GM13976 (cell line): ENCODE data around the gene KIF9.
"Not testable (repeated sequence)": the region's sequence is repeated elsewhere in the genome, so short reads cannot be mapped to it uniquely, and the experiment has no call there.

Experiments
- DNase-seq: peaks from one replicate; pipeline ENCODE4 v3.0.0; 2012; ENCODE audit warnings: low spot score
- in situ Hi-C: fragments of 300-500 bp; cut with MboI; formaldehyde crosslinking; loops from one replicate; pipeline ENCODE4 v1.12.0; 2022; ENCODE audit warnings: low sequenced_read_pairs, mixed read lengths, inconsistent platforms; ENCODE audit not compliant: unreplicated experiment
- TF ChIP-seq, protein P1 (sequence below): IDR thresholded peaks from 2 replicates; pipeline ENCODE4 v1.5.1; 2012; ENCODE audit warnings: borderline replicate concordance, mild to moderate bottlenecking; ENCODE audit not compliant: insufficient read depth; ENCODE audit errors: extremely low read depth, missing control alignments, control extremely low read depth

Gene KIF9, protein sequence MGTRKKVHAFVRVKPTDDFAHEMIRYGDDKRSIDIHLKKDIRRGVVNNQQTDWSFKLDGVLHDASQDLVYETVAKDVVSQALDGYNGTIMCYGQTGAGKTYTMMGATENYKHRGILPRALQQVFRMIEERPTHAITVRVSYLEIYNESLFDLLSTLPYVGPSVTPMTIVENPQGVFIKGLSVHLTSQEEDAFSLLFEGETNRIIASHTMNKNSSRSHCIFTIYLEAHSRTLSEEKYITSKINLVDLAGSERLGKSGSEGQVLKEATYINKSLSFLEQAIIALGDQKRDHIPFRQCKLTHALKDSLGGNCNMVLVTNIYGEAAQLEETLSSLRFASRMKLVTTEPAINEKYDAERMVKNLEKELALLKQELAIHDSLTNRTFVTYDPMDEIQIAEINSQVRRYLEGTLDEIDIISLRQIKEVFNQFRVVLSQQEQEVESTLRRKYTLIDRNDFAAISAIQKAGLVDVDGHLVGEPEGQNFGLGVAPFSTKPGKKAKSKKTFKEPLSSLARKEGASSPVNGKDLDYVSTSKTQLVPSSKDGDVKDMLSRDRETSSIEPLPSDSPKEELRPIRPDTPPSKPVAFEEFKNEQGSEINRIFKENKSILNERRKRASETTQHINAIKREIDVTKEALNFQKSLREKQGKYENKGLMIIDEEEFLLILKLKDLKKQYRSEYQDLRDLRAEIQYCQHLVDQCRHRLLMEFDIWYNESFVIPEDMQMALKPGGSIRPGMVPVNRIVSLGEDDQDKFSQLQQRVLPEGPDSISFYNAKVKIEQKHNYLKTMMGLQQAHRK

DNA sequence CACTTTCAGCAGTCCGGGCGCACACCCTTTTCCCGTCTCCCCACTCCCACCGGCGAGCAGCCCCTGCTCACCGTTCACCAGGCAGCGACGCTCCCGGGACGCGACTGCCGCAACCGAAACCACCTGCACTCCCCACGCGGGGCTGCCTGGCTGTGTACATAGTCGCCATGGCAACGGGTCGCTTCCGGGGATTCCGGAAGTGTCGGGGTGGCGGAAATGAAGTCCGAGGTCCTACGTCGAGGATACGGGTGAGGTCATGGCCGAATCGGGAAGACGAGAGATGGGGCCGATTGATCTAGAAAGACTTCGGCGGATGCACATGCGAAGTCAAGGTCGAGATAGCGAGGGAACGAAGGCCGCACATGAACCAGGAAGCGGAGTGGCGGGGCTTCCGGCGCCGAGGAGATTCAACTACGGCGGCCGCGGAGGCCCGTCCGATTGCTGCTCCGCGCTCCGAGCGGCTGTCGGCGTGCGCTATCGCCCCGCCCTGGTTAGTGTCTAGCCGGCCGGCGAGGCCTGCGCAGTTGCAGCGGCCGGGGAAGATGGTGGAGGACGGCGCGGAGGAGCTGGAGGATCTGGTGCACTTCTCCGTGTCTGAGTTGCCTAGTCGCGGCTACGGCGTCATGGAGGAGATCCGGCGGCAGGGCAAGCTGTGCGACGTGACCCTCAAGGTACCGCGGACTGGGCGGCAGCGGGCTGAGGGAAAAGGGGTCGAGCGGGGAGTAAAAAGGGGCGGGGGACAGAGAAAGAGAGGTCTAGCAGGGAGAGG, at the start of gene KIF9, which contains the start of gene KLHL18:
KIF9 (minus strand) TSS at position 376 of the 769 bp plus-strand sequence. CDS start 5,425 bp downstream, outside the sequence.
KLHL18 (plus strand) TSS at position 521 of the 769 bp plus-strand sequence; CDS start at position 543, 22 bp downstream.
- in situ Hi-C loops: no loop called here
- DNase-seq: peak; percentile 97
- TF ChIP-seq, protein P1, sequence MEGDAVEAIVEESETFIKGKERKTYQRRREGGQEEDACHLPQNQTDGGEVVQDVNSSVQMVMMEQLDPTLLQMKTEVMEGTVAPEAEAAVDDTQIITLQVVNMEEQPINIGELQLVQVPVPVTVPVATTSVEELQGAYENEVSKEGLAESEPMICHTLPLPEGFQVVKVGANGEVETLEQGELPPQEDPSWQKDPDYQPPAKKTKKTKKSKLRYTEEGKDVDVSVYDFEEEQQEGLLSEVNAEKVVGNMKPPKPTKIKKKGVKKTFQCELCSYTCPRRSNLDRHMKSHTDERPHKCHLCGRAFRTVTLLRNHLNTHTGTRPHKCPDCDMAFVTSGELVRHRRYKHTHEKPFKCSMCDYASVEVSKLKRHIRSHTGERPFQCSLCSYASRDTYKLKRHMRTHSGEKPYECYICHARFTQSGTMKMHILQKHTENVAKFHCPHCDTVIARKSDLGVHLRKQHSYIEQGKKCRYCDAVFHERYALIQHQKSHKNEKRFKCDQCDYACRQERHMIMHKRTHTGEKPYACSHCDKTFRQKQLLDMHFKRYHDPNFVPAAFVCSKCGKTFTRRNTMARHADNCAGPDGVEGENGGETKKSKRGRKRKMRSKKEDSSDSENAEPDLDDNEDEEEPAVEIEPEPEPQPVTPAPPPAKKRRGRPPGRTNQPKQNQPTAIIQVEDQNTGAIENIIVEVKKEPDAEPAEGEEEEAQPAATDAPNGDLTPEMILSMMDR: peak; percentile 11

DNA sequence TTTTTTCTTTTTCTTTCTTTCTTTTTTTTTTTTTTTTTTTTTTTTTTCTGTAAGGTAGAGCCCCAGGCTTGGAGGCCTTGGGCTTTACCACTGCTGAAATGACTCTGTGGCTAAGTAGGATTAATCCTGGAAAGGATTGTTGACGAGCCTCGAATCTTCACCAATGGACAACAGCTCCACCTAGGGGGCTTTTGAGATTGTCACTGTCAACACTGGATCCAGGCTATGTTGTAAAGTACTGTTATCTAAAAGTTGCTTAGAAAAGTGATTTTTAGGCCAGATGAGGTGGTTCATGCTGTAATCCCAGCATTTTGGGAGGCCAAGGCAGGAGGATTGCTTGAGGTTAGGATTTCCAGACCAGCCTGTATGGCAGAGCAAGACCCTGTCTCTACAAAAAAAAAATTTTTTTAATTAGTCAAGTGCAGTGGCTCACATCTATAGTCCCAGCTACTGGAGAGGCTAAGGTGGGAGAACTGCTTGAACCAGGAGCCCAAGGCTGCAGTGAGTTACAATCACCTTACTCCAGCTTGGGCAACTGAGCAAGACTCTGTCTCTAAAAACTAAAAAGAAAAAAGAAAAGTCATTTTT, 41.8 kb upstream of the KIF9 start:
- TF ChIP-seq, protein P1: peak; percentile 57
- in situ Hi-C loops: no loop called here
- DNase-seq: peak; percentile 76

DNA sequence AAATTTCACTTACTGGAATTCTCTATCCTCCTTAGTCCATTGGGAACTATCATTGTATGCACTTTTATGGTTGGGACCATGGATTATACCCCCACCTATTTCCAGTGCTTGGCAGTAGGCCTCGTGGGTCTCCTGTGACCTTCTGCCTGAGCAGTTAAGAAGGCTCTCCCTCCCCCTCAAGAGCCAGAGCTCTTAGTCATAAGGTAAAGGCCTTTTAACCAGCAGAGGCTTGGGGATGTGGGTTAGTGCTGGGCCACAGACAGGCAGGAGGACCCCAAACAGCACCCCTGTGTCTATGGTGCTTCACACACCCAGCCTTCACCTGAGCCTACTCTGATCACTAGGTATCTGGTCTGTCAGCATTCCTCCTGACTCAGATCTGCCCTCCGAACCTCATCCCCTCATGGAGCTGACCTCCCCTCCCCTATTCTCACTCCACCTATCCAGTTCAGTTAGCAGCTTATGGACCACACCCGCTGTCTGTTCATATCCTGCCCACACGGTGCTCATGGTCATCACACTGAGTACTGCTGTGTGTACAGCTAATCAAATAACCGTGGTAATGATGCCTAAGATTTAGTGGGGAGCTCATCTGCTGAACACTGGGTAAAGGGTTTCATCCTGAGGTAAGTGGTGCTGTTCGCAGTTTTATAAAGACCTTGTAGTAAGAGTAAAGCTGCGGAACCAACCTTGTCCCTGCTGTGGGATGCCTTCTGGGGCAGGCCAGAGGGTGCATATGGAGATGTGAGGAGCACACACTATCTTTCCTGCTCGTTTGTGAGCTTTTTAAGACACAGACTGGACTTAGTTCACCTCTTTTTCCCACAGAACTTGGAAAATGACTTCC, 41.1 kb upstream of the KIF9 start:
- no peak for DNase-seq
- in situ Hi-C loops: no loop called here
- TF ChIP-seq, protein P1: no peak

DNA sequence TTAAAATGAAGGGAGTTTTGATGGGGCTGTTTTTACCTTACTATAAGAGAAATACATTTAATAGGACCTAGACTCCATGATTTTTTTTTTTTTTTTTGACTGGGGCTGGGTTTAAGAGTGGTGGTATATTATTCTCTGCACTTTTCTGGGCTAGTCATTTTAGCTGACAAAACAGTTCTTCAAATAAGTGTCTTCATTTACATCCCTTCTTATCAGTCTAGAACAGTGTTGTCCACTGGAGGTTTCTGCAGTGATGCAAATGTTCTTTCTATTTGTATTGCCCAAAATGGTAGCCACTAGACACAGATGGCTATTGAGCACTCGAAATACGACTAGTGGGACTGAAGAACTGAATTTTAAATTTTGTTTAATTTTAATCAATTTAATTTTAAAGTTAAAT, 37.4 kb upstream of the KIF9 start:
- TF ChIP-seq, protein P1: no peak
- DNase-seq: no peak
- in situ Hi-C loops: no loop called here

DNA sequence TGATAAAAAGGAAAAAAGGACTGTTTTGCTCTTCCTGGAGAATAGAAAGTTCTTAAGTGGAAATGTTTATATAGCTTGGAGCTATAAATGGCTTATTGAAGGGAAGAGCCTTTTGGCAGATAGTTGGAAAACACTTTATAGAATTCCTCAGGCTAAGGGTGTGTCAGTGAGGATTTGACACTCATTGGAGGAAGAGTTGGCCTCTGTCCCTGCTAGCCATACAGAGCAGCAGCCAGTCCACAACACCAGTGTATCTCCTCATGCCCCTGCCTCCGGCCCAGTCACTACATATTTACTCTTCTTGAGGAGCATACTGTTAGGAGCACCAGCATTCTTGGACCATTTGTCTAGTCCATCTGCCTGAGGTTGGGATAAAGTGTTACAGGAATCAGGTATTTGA, 36.3 kb upstream of the KIF9 start:
- DNase-seq: no peak
- in situ Hi-C loops: no loop called here
- TF ChIP-seq, protein P1: no peak

DNA sequence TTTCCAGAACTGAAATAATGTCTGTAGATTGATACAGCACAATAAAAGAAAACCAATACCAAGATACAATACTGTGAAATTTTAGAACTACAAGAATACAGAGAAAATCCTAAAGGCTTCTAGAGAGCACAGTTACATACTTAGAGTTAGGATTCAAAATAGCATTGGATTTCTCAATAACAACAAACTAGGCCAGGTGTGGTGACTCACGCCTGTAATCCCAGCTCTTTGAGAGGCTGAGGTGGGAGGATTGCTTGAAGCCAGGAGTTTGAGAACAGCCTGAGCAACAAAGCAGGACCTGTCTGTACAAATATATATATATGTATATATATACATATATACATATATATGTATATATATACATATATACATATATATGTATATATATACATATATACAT, 33.6 kb upstream of the KIF9 start:
- in situ Hi-C loops, DNase-seq: not testable (repeated sequence)
